NCI-H2107 (cell line): ENCODE results near the gene TIMM44.

Experiments
- DNase-seq: peaks from one replicate; lab custom pipeline; 2025; lab: John Stamatoyannopoulos, UW

TIMM44 gene

DNA sequence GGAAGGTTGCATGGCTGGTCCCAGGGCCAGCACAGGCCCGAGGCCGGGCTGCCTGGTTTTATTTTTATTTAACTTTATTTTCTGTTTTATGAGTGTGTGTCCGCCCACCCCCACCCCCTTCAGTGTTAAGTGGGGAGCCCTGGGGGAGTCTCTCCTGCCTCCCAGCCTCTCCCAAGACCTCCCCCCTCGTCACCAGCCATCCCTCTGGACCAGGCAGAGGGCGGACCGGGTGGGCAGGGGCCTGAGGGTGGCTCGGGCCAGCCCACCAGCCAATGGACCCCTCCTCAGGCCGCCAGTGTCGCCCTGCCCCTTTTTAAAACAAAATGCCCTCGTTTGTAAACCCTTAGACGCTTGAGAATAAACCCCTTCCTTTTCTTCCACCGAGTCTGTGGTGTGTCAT is 29.4 kb downstream of the TIMM44 start:
- DNase-seq: no peak

DNA sequence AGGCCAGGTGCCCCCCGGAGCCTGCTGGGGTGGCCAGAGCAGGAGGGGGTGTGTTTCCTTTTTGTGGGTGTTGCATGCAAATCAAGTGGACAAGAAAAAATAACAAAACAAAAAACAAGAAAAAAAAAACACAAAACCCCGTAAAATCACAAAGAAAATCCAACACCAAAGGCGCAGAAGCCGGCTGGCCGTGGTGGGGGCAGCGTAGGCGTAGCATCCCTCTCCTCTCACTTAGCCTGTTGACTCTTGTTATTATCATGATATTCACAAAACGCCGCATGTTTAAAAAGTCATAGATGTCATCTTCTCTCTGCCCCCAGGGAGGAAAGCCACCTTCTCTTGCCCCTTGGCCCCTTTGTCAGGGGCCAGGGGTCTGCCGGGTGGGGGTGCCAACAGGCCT is 29.8 kb downstream of the TIMM44 start:
- no peak for DNase-seq

DNA sequence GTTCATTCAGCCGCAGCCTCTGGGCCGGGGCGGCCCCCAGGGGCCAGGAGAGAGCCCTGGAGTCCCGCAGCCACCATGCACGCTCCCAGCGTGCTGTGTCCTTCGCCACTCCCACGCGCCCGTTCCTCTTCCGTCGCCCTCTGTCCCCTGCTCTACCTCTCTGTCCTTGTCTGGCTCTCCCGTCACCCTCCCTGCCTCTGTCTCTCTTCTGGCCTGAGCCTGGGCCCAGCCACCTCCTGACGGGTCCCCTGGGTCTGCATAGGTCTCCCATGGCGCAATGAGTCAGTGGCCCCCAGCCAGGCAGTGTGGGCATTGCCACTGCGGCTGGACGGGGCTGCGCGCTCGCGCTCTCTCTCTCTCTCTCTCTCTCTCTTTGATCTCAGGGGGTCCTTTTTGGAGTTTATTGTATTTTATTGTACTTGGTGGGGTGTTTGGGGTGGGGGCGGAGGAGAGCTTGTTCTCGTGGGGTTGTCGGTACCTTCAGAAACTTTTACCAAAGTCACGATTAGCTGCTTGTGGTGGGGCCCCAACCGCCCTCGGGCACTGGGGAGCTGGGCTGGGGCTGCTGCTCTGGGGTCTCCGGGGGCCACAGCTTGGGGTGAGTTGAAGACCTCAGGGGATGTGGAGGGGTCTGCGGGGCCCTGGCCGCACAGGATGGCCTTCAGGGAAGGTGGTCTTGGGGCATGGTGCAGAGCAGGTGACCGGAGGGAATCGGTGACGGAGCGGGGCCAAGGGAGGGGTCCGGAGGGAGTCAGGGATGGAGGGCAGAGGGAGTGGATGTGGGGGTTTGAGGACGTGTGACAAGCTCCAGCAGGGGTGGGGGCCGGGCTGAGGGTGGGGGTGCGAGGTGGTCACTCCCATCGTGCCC is 30.5 kb downstream of the TIMM44 start:
- DNase-seq: no peak

DNA sequence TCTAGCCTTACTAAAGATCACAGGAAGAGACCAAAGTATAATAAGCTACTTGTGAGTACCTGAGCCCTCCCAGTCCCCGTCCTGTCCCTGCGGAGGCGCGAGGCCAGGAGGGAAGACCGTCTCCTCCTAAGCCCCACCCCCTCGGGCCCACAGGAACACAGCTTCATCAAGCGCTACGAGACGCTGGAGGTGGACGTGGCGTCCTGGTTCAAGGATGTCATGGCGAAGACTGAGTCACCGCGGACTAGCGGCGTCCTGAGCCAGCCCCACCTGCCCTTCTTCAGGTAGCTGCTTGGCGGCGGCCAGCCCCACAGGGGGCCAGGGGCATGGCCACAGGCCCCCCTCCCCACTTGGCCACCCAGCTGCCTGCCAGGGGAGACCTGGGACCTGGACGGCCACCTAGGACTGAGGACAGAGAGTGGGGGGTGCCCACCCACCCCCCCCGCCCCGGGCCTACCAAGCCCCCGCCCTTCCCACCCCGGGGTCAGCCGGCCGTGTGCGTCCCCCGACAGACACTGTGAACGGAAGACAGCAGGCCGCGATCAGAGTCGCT is 31.2 kb downstream of the TIMM44 start:
- no peak for DNase-seq

DNA sequence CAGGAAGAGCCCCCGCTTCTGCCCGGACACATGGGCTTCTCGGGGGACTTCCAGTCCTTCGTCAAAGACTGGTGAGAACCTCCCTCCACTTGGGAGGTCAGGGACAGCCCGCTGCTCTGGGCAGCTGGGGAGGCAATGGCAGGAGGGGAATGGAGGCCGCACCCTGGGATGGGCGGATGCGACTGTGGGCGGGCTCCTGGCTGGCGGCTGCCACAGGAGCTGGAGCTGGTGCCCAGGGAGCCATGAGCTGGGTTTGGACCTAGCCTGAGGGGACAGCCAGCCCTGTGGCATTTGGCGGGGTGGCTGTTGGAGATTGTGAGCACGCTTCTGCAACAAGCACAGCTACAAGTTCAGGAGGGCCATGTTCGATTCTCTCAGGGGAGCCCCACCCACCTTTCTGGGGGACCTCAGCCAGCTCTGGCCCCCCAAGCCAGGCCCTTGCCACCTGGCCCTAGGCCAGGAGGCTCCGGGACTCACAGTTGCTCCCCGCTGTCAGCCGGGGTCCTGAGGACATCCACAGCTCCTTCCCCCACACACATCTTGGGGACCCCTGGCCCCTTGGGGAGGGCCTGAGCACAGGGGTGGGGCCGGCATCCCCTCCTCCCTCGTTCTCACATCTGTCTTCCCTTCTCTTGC is 31.8 kb downstream of the TIMM44 start:
- no peak for DNase-seq

DNA sequence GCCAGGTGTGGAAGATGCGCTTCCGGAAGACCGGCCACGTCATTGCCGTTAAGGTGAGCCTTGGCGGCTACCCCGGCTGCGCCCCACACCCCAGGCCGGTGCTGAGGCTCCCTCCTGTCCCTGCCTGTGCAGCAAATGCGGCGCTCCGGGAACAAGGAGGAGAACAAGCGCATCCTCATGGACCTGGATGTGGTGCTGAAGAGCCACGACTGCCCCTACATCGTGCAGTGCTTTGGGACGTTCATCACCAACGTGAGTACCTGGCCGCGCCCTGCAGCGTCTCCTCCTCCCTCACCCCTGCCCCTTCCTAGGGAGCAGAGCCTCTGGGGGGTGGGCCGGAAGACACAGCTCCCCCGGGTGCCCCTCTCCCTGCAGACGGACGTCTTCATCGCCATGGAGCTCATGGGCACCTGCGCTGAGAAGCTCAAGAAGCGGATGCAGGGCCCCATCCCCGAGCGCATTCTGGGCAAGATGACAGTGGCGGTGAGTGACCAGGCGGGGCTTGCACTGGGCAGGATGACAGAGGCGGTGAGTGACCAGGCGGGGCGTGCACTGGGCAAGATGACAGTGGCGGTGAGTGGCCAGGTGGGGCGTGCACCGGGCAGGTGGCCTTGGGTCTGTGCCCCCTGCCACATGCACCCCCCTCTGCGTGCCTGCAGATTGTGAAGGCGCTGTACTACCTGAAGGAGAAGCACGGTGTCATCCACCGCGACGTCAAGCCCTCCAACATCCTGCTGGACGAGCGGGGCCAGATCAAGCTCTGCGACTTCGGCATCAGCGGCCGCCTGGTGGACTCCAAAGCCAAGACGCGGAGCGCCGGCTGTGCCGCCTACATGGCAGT is 32.9 kb downstream of the TIMM44 start:
- no peak for DNase-seq

DNA sequence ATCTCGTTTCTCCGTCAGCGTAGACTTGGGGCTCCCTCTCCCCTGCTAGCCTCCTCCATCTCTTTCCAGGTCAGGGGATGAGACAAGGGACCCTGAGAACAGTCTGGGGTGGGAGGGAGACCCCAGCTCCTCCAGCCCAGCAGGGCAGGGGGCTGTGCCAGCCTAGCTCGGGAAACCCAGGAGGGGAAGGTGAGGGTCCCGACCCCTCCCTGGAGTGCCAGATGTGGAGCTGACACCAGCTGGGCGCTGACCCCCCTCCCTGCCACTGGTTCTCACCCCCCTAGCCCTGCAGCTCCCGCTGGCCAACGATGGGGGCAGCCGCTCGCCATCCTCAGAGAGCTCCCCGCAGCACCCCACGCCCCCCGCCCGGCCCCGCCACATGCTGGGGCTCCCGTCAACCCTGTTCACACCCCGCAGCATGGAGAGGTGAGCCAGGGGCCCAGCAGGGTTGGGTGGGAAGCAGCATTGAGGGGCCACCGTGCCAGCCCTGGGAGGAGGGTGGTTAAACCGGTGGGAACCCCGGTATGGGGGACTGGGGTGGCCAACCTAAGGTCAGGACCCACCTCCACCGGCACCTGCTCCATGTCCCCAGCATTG is 33.9 kb downstream of the TIMM44 start:
- DNase-seq: no peak

DNA sequence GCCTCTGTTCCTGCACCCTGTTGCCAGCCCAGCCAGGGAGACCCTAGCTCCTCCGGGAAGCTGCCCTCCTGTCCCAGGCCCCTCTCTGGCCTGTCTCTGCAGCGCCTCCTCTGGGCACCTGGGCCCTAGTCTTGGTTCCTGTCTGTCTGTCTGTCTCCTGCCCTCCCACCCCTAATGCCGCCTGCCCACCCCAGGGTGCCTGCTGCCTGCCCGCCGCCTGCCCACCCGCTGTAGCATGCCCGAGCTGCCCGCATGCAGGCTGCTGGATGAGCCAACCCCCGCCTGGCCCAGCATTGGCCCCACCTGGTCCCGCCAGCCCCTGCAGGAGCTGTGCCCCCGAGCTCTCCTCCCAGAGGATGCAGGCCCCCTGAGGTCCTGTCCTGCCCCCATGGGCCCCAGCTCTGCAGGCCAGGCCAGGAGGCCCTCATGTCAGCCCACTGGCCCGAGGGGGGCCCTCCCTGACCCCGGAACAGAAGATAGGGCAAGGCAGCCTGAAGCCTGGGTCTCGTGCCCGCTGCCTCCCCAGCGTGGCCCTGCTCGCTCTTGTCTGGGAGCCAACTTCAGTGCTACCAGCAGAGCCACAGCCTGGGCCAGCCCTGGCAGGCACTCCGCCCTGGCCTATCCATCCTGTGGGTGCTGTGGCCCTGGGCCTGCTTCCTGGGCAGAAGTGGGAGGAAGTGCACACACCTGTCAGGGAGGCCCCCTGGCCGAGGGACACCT is 34.6 kb downstream of the TIMM44 start:
- no peak for DNase-seq

DNA sequence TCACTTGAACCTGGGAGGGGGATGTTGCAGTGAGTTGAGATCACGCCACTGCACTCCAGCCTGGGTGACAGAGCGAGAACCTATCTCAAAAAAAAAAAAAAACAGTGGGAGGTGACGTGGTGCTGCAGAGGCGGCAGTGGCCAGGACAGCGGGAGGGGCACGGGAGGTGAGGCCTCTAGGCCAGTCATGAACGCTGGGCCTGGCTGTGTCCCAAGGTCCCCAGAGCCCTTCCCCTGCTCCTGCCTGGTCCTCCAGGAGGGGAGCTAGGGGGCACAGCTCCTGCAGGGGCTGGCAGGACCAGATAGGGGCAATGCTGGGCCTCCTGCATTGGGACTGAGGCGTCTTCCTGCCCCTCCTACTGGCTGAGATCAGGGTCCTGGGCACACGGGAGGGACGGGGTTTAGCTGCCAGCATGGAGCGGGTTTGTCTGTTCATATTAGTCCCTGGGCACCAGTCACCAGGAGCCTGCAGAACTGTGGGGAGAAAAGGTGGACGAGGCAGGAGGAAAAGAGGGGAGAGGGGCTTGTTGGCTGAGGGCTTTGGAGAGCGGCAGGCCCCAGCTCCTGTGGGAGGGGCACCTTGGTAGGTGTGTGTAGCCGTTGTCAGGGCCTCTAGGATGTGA is 35.3 kb downstream of the TIMM44 start:
- no peak for DNase-seq

DNA sequence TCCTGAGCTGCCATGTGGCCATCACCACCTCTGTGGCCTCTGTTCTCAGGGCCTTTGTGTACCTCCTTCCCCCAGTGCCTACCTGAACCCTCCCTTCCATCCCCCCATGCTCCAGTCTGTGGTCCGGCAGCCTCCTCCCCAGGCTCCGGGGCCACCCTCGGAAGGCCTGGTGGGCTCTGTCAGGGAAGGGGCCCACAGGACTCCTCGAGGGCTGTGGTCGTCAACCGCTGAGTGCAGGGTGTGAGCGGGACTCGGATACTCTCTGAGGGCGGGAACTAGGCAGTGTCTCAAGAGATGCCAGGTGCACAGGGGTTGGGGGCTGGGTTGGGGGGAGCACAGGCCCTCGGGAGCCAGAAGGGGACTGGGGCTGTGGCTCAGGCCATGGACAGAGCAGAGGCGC is 35.9 kb downstream of the TIMM44 start:
- DNase-seq: no peak

DNA sequence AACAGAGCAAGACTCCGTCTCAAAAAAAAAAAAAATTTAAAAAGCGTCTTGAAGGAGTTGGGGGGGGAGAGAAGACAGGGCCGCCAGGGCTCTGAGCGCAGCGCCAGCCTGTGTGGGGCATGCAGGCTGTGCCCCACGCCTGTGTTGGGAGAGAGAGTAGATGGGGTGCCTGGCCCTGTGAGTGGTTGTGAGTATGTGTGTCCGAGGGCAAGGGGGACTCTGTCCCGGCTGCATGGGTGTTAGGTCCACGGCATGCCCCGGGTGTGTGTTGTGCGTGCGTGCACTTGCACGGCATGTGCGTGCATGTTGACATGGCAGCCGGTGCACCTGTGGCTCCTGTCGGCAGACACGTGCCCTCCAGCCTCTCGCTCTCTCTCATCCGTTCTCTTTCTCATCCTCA is 36.3 kb downstream of the TIMM44 start:
- DNase-seq: no peak

DNA sequence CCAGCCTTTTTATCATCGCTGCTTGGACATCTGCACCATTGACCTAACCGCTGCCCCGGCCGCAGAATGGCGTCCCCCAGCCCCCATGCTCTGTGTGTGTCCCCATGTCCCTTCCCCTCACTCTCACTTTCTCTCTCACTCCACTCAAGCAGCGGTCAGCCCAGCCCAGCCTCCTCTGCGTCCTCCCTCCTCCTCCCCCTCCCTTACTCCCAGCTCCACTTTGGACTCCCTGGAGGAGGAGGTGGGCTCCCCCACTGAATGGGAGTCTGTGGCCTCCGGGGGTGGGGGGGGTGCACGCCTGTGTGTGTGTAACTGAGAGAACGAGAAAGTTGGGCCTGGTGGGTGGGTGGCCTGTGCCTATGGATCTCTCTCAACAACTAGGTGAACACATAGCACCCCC is 37.6 kb downstream of the TIMM44 start:
- DNase-seq: no peak

DNA sequence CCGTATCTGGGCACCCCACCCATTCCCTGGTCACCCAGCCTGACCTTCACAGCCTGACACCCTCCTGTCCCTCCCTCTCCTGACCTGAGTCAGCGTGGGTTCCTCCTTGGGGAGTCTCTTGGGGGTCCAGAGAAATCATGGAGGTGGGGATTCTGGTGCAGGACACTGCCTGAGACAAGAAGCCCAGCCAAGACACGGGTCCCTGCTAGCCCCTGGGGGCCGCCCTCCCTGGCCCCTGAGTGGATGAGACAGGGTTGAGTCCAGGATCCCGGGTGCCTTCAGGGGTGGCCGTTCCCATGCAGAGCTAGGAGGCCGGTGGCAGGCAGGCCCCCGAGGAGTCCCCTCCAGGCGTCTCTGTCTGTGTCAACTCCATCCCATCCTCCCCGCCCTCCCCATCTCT is 38.2 kb downstream of the TIMM44 start:
- DNase-seq: no peak

DNA sequence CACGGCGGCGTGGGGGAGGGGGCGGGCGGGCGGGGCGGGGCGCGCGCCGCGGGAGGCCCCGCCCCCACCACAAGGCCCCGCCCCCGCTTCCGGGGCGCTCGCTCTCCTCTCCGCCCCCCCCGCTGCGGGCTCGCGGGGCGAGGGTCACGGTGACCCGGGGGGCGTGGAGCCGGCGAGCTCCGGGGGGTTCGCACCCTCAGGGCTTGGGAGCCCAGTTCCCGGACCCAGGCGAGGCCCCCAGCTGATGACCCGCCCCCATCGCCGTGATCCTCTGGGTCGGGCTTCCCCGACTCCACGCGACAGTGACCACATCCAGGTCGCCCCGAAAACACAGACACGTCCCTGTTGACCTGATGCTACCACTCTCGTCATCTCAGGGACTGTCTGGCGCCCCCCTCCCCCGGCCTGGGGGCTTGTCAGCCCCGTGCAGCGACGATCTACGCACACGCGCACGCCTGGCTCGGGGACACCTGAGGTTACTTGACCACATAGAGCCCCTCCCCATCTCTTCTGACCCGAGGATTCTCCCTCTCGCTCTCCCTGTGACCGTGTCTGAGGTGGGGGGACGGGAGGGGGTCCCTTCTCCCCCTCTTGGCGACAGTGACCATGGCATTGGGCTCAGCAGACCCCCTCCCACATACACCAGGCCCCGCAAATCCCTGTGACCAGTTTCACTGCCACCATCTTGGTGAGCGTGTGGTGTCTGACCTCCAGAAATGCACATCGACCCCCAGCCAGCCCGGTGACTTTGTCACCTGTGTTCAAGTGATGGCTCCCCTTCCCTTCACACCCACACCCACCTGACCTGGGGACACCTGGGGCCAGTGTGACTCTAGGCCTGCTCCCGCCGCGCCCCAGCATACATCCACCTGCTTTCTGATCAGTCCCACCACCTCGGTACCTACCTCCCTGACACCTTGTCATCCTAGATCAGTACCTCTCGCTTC is 39.1 kb downstream of the TIMM44 start:
- no peak for DNase-seq

DNA sequence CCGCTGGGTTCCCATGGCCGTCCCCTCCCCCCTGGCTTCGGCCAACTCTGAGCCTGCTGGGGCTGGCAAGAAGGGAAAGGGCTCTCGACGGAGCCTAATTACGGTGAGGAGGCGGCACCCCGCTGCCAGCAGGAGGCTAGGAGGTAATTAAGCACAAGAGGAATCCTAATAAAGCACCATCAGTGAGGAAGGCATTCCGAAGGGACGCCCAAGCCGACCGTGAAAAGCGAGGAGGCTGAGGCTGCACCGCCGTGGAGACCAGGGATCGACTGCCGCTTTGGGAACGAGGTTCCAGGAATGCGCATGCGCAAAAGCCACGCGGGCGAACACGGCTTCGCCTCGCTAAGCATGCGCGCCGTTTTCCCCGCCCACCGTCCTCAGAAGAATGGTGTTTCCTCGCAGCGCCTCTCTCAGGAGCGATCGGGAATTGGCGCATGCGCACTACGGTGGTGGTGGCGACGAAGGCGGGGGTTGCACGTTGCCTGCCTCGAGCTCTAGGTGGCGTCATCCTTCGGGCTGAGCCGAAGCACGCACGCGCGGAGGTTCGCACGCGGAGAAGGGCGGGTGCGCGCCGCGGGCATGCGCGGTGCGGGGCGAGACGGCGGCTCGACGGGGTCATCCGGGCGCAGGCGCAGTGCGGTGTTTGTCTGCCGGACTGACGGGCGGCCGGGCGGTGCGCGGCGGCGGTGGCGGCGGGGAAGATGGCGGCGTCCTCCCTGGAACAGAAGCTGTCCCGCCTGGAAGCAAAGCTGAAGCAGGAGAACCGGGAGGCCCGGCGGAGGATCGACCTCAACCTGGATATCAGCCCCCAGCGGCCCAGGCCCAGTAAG is 40.0 kb downstream of the TIMM44 start, which contains the start of gene MAP2K7:
MAP2K7 (plus strand) TSS at position 634 of the 830 bp plus-strand sequence; CDS start at position 702, 68 bp downstream.
- peak; percentile 98 for DNase-seq

DNA sequence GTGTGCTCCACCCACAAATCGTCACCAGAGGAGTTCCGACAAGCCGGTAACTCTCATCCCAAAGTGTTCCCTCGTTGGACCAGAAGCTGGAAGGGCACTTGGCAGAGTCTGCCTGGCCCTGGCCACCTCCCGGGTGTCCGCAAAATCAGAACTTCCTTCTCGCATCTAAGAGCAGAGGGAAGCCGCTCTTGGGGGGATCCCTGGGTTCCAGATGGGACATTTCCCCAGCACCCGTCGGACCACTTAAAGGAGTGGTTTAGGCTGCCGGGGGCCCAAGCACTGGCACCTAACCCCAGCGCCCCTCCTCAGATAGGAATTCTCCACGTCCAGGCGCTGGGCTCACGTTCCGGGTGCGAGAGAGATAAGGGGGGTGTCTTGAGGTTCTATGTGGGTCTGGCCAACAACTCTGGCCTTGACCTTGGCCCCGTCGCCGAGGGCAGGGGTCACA is 40.6 kb downstream of the TIMM44 start:
- DNase-seq: no peak

DNA sequence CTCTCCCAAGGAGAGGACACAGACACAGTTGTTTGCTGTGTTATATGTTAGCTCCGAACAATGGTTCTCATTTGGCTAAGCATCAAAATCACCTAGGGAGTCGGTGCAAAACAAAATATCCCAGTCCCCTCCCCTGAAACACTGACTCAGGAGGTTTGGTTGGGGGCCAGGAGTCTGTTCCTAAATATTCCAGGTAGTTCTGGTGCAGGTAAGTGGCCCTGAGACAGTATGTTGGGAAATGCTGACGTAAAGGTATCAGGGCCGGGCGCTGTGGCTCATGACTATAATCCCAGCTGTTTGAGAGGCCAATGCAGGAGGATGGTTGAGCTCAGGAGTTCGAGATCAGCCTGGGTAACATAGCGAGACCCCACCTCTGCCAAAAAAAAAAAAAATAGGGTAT is 42.1 kb downstream of the TIMM44 start:
- DNase-seq: no peak

DNA sequence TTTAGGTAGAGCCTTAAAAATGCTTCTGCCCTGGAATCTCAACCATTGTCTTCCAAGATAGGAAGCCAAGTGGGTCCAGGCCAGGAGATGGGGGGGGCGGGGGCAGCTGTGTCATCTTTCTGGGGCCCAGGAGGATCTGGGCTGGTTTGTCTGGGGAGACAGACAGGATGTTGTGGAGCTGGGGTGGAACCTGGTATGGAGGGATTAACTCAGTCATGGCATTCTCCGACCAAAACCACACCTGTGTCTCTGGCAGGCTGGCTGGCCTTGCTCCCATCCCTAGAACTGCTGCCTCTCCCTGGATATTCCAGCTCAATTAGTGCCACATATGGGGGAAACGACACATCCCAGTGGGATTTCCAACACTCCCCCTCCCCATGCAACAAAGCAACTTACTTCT is 42.5 kb downstream of the TIMM44 start:
- DNase-seq: no peak
